HG02943 (cell line): ENCODE results near the gene CXCL13.
"Not testable (repeated sequence)": the region's sequence is repeated elsewhere in the genome, so short reads cannot be mapped to it uniquely, and the experiment has no call there.

Experiments used
- ATAC-seq: cut with Tn5 transposase; IDR thresholded peaks from one replicate; pipeline ENCODE4 v1.9.1; 2021; ENCODE audit warnings: mild to moderate bottlenecking, low read depth, moderate library complexity; ENCODE audit not compliant: unreplicated experiment

Gene CXCL13

GRCh38 chr4:77600521-77601451, 4.8 kb upstream of the CXCL13 start:
- no peak for ATAC-seq

GRCh38 chr4:77601614-77602187, 3.9 kb upstream of the CXCL13 start:
- no peak for ATAC-seq

- ATAC-seq = no peak
Observed at GRCh38 chr4:77613267-77613666, 7.6 kb downstream of the CXCL13 start.

GRCh38 chr4:77615153-77615552, 9.5 kb downstream of the CXCL13 start:
- no peak for ATAC-seq

GRCh38 chr4:77617203-77617602, 11.6 kb downstream of the CXCL13 start:
- no peak for ATAC-seq

GRCh38 chr4:77618383-77619241, 13.0 kb downstream of the CXCL13 start:
- ATAC-seq = peak; percentile 93

- no peak for ATAC-seq
Observed at GRCh38 chr4:77619408-77619807, 13.8 kb downstream of the CXCL13 start.

GRCh38 chr4:77621254-77621653, 15.6 kb downstream of the CXCL13 start:
- no peak for ATAC-seq

- no peak for ATAC-seq
Observed at GRCh38 chr4:77623091-77623490, 17.5 kb downstream of the CXCL13 start.

- no peak for ATAC-seq
Observed at GRCh38 chr4:77624213-77624612, 18.6 kb downstream of the CXCL13 start.

- ATAC-seq = no peak
Observed at GRCh38 chr4:77625485-77625884, 19.9 kb downstream of the CXCL13 start.

GRCh38 chr4:77629885-77630284, 24.3 kb downstream of the CXCL13 start:
- ATAC-seq = peak; percentile 64

- ATAC-seq = no peak
Observed at GRCh38 chr4:77631276-77631675, 25.7 kb downstream of the CXCL13 start.

- ATAC-seq = no peak
Observed at GRCh38 chr4:77634132-77634785, 28.6 kb downstream of the CXCL13 start.

- ATAC-seq = no peak
Observed at GRCh38 chr4:77635246-77635645, 29.6 kb downstream of the CXCL13 start.

- ATAC-seq = no peak
Observed at GRCh38 chr4:77635876-77636275, 30.3 kb downstream of the CXCL13 start.

- no peak for ATAC-seq
Observed at GRCh38 chr4:77636902-77637301, 31.3 kb downstream of the CXCL13 start.

- ATAC-seq = not testable (repeated sequence)
Observed at GRCh38 chr4:77644069-77644468, 38.4 kb downstream of the CXCL13 start.

- no peak for ATAC-seq
Observed at GRCh38 chr4:77650787-77651186, 45.2 kb downstream of the CXCL13 start.

GRCh38 chr4:77651820-77652219, 46.2 kb downstream of the CXCL13 start:
- no peak for ATAC-seq
